ENCODE measurements around the gene PRDM11.

DNA sequence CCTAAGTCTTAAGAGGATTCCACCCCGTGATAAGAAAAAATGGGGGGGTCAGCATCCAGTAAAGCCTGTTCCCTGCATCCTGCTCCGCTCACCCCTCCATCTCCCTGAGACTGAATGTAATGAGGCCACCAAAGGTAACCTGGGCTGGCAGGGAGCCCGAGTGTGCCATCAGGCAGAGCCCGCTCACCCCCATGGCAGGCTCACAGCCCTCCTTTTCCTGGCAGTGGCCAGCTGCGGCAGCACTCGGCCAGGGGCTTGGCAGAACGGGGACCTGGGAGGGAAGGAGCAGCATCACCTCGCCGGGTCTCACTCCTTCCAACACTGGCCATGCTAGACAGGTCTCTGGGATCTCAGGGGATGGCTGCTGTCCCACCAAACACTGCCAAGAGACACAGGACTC is 64.4 kb downstream of the PRDM11 start:
- TF ChIP-seq, protein P1, sequence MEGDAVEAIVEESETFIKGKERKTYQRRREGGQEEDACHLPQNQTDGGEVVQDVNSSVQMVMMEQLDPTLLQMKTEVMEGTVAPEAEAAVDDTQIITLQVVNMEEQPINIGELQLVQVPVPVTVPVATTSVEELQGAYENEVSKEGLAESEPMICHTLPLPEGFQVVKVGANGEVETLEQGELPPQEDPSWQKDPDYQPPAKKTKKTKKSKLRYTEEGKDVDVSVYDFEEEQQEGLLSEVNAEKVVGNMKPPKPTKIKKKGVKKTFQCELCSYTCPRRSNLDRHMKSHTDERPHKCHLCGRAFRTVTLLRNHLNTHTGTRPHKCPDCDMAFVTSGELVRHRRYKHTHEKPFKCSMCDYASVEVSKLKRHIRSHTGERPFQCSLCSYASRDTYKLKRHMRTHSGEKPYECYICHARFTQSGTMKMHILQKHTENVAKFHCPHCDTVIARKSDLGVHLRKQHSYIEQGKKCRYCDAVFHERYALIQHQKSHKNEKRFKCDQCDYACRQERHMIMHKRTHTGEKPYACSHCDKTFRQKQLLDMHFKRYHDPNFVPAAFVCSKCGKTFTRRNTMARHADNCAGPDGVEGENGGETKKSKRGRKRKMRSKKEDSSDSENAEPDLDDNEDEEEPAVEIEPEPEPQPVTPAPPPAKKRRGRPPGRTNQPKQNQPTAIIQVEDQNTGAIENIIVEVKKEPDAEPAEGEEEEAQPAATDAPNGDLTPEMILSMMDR (IDR thresholded peaks at IDR 0.05; ENCODE audit: low read depth, low read length) = no peak
- no peak for TF ChIP-seq MAX (IDR thresholded peaks at IDR 0.05; ENCODE audit: low read depth, low read length)
